VCaP (cell line): ENCODE data around the gene PVR.
A peak's percentile ranks its signal among the peaks of the same experiment; 100 is the strongest.

Experiments used
- H3K27ac ChIP-seq: fragments of 450-650 bp; 2 replicates; pipeline ENCODE4 v1.5.1; 2017
- TF ChIP-seq, protein P1 (sequence below): fragments of 450-650 bp; conservative IDR thresholded peaks from 2 replicates; pipeline ENCODE4 v1.5.1; 2017; ENCODE audit warnings: mild to moderate bottlenecking, moderate library complexity

Gene PVR, protein sequence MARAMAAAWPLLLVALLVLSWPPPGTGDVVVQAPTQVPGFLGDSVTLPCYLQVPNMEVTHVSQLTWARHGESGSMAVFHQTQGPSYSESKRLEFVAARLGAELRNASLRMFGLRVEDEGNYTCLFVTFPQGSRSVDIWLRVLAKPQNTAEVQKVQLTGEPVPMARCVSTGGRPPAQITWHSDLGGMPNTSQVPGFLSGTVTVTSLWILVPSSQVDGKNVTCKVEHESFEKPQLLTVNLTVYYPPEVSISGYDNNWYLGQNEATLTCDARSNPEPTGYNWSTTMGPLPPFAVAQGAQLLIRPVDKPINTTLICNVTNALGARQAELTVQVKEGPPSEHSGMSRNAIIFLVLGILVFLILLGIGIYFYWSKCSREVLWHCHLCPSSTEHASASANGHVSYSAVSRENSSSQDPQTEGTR

DNA sequence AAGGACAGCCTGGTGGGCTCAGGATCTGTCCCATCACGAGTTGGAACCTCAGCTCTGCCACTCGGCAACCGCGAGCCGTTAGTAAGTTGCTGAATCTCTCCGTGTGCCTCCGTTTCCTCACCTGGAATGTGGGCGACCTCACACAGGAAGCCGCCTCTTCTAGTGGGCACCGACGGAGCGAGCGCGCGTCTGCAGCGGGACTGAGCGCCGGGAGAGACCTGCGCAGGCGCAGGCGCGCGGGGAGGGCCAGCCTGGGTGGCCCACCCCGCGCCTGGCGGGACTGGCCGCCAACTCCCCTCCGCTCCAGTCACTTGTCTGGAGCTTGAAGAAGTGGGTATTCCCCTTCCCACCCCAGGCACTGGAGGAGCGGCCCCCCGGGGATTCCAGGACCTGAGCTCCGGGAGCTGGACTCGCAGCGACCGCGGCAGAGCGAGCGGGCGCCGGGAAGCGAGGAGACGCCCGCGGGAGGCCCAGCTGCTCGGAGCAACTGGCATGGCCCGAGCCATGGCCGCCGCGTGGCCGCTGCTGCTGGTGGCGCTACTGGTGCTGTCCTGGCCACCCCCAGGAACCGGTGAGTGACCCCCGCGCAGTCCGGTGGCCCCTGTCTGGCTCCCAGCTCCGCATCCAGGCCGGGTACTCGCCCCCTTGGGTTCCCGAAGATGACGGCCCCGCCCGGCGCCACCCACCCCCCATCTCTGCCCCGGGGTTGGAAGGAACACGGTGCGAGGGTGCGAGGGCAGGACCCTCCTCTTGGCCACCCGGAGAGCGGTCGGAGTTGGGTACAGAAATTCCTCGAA lies at the start of gene PVR:
TSS of gene PVR (plus strand) at position 306 of the 797 bp plus-strand sequence. CDS start at position 493, 187 bp downstream.
- TF ChIP-seq, protein P1, sequence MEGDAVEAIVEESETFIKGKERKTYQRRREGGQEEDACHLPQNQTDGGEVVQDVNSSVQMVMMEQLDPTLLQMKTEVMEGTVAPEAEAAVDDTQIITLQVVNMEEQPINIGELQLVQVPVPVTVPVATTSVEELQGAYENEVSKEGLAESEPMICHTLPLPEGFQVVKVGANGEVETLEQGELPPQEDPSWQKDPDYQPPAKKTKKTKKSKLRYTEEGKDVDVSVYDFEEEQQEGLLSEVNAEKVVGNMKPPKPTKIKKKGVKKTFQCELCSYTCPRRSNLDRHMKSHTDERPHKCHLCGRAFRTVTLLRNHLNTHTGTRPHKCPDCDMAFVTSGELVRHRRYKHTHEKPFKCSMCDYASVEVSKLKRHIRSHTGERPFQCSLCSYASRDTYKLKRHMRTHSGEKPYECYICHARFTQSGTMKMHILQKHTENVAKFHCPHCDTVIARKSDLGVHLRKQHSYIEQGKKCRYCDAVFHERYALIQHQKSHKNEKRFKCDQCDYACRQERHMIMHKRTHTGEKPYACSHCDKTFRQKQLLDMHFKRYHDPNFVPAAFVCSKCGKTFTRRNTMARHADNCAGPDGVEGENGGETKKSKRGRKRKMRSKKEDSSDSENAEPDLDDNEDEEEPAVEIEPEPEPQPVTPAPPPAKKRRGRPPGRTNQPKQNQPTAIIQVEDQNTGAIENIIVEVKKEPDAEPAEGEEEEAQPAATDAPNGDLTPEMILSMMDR: no peak
- H3K27ac ChIP-seq: peak within 1 kb of the TSS; percentile 95

DNA sequence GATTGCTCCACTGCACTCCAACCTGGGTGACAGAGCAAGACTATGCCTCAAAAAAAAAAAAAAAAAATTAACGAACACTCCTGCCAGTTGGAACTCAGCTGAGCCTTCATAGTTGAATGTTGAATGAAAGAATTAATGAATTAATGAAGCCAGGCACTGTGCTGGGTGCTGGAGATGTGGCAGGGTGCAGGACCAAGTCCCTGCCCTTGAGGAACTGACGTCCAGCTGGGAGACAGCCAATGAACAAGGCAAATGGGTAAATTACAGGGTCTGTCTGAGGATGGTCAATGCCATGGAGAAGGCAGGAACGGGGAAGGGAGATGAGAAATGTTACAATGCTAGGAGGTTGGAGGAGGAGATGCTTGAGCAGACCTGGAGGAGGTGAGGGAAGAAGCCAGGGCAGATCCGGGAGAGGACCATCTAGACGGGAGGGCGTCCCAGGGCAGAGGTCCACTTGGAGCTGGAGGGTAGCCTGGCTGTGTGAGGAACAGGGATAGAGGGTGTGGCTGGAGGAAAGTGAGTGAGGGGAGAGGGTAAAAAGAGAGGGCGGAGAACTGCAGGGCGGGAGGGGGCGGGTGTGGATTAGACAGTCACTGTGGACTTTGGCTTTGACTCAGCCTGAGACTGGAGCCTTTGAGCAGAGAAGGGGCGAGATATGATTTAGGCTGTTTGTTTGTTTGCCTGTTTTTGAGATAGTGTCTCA lies 47.1 kb upstream of the PVR start:
- TF ChIP-seq, protein P1: no peak
- H3K27ac ChIP-seq: no peak overlapping the region

DNA sequence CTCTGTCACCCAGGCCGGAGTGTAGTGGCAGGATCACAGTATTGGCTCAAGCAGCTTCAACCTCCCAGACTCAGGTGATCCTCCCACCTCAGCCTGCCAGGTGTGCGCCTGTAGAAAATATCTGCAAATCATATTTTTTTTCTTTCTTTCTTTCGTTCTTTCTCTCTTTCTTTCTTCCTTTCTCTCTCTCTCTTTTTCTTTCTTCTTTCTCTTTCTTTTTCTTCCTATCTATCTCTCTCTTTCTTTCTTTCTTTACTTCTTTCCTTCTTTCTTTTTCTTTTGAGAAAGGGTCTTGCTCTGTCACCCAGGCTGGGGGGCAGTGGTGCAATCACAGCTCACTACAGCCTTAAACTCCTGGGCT lies 46.6 kb upstream of the PVR start:
- TF ChIP-seq, protein P1: no peak
- no peak overlapping the region for H3K27ac ChIP-seq

DNA sequence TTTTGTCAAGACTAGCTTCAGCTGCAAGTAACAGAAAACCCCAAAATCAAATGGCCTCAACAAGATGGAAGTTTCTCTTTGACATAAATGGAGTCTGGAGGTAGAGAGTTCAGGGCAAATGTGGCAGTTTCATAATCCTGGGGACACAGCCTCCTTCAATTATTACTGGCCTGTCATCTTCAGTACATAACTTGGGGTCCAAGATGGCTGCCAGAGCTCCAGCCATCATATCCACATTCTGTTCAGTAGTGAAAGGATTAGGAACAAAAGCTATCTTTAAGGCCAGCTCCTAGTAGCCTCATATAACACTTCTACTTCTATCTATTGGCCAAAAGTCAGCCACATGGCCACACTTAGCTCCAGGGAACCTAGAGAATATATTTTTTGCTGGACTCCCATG lies 45.4 kb upstream of the PVR start:
- H3K27ac ChIP-seq: peak overlapping the region; percentile 7; the same call in 1 of the 2 replicates
- TF ChIP-seq, protein P1: no peak

DNA sequence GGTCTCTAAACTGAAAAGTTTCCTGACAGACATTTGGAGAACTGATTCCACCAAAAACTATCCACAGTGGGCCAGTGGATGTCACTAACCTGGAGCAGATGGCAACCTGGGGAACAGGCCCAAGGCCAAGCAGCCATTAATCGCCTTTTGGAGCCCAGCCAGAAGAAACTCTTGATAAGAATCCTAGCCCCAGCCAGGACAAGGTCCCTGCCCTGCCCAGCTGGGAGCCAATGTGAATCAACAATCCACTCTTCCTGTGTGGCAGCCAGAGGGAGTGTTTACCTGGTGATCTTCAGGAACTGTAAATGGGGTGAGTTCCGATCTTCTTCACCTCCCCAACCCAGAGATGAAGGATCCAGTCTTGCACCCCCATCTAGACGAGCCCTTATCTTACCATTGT lies 44.8 kb upstream of the PVR start:
- TF ChIP-seq, protein P1: no peak
- peak overlapping the region; percentile 7; the same call in 1 of the 2 replicates for H3K27ac ChIP-seq

DNA sequence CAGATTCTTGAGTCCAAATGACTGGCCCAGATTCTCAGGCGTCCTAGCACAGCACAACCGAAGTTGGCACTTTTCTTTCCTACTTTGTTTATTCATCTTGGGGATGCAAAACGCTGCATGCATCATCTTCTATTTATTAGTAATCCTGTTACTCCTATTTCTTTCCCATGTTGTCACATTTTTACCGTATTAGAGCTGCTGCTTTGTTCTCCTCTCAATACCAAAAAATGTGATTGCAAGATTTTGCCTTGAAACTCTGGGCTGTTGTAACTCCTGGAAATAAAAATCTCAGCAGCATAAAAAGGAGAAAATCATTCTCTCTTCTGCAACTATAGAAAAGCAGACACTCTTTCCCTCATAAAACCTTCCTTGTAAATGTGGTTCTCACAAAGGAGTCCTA lies 43.2 kb upstream of the PVR start:
- H3K27ac ChIP-seq: no peak overlapping the region
- TF ChIP-seq, protein P1: no peak

DNA sequence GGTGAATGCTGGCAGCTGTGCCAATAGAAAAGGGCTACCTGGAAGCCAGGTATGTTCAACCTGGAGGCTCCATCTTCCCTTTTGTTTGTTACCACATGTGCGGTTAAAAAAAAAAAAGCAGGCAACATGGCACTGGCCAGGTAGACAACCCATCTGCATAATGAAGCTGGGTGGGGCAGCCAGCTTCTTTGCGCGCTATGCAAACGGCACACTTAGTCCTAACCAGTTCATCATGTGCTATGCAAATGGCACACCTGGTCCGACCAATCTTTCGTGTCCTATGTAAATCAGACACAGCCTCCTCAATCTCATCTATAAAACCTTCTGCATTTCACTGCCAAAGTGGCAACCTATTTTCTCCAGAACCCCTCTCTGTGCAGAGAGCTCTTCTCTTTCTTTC lies 41.6 kb upstream of the PVR start:
- TF ChIP-seq, protein P1: no peak
- H3K27ac ChIP-seq: peak overlapping the region; percentile 46
